ENCODE data around the gene VEZF1. TPM values are rescaled to one million over a fixed set of nuclear protein-coding genes. Genes with fewer than 3 reads are reported as not detected.

Gene VEZF1
- total and polyA plus RNA-seq, 2 donors (not counting 1 experiment from before 2014, with no cell fraction given) = 14.7 to 75.9 TPM

- Histone ChIP-seq H3K27ac (ENCODE audit: low read length in 2 of 2) (no peak overlapping the region), H3K9me3 (ENCODE audit: control extremely low read depth in 1 of 3, control insufficient read depth in 2 of 3, insufficient read depth in 1 of 3, low read length in 2 of 3) (no peaks in the 10 kb centered on the region), H3K4me3 (ENCODE audit: control extremely low read depth in 1 of 5, extremely low read depth in 1 of 5, insufficient read depth in 1 of 5, low read depth in 2 of 5, low read length in 4 of 5) (no peak overlapping the region), H3K4me1 (ENCODE audit: control insufficient read depth in 2 of 2, insufficient read depth in 2 of 2, low read length in 2 of 2) (peaks cover 31 to 40% of the 10 kb centered on the region in 2 donors), H3K27me3 (replicated peaks in 1 of 4; ENCODE audit: control extremely low read depth in 1 of 4, control insufficient read depth in 3 of 4, insufficient read depth in 4 of 4, low read length in 3 of 4) (no peaks in the 10 kb centered on the region), H3K36me3 (replicated peaks in 1 of 2; ENCODE audit: control extremely low read depth in 1 of 2, control insufficient read depth in 1 of 2, extremely low read depth in 1 of 2, insufficient read depth in 2 of 2, low read length in 1 of 2) (peaks cover 0 to 31% of the 10 kb centered on the region in 2 experiments), H2AFZ (ENCODE audit: insufficient read depth, low read depth, low read length, poor library complexity, severe bottlenecking) (no peak overlapping the region), H3K79me2 (ENCODE audit: control insufficient read depth, insufficient read depth, low read length) (peaks cover 70% of the 10 kb centered on the region), H4K20me1 (ENCODE audit: control insufficient read depth, insufficient read depth, low read length, poor library complexity, severe bottlenecking) (peaks cover 54% of the 10 kb centered on the region), H3K4me2 (replicated peaks; ENCODE audit: low read depth, low read length, poor library complexity, severe bottlenecking) (peak overlapping the region; percentile 6), H3K9ac (ENCODE audit: low read length) (no peak overlapping the region)
- ATAC-seq (ENCODE audit: low read depth) (no peak), DNase-seq (no peak)
- no peak overlapping the region for H3K4me3 Mint-ChIP-seq
- POLR2A ChIA-PET = interaction anchor here (0.5 kb wide), 1 partner anchor 26 kb away, joined by 5 read pairs; no protein-coding TSS in a partner anchor
- no peak for TF ChIP-seq CTCF (IDR thresholded peaks at IDR 0.05)
- TF ChIP-seq EZH2 (IDR thresholded peaks at IDR 0.05; ENCODE audit: borderline replicate concordance, insufficient read depth, low read depth, low read length, poor library complexity, severe bottlenecking) = no peak
- no peaks in the 10 kb centered on the region for H3K9me3 Mint-ChIP-seq (ENCODE audit: insufficient read depth)
- no peak overlapping the region for H3K27ac Mint-ChIP-seq
- CTCF ChIA-PET = interaction anchor here (1.8 to 20.2 kb wide), 6 partner anchors 11 to 128 kb away, joined by 4 to 468 read pairs (median 10); partner anchors contain the start of gene MRPS23
- no peaks in the 10 kb centered on the region for H3K27me3 Mint-ChIP-seq
- 40% methylated on average over 1 of the region's 4 CpGs for WGBS (ENCODE audit: insufficient coverage)
- intact Hi-C loops (cut with micrococcal nuclease) = no loop called here
- peaks cover 61% of the 10 kb centered on the region for H3K4me1 Mint-ChIP-seq
Measured at GRCh38 chr17:57984261-57984890, 3.7 kb downstream of the VEZF1 start.

GRCh38 chr17:57983446-57983845 is 4.6 kb downstream of the VEZF1 start:
- Histone ChIP-seq H3K4me2 (replicated peaks; ENCODE audit: low read depth, low read length, poor library complexity, severe bottlenecking) (no peak overlapping the region), H2AFZ (ENCODE audit: insufficient read depth, low read depth, low read length, poor library complexity, severe bottlenecking) (no peak overlapping the region), H3K4me3 (ENCODE audit: control extremely low read depth in 1 of 5, extremely low read depth in 1 of 5, insufficient read depth in 1 of 5, low read depth in 2 of 5, low read length in 4 of 5) (no peak overlapping the region), H3K9ac (ENCODE audit: low read length) (no peak overlapping the region), H3K36me3 (replicated peaks in 1 of 2; ENCODE audit: control extremely low read depth in 1 of 2, control insufficient read depth in 1 of 2, extremely low read depth in 1 of 2, insufficient read depth in 2 of 2, low read length in 1 of 2) (peaks cover 4 to 39% of the 10 kb centered on the region in 2 experiments), H3K4me1 (ENCODE audit: control insufficient read depth in 2 of 2, insufficient read depth in 2 of 2, low read length in 2 of 2) (peaks cover 22 to 34% of the 10 kb centered on the region in 2 donors), H3K79me2 (ENCODE audit: control insufficient read depth, insufficient read depth, low read length) (peaks cover 63% of the 10 kb centered on the region), H3K27me3 (replicated peaks in 1 of 4; ENCODE audit: control extremely low read depth in 1 of 4, control insufficient read depth in 3 of 4, insufficient read depth in 4 of 4, low read length in 3 of 4) (no peaks in the 10 kb centered on the region), H3K27ac (ENCODE audit: low read length in 2 of 2) (no peak overlapping the region), H4K20me1 (ENCODE audit: control insufficient read depth, insufficient read depth, low read length, poor library complexity, severe bottlenecking) (peaks cover 62% of the 10 kb centered on the region), H3K9me3 (ENCODE audit: control extremely low read depth in 1 of 3, control insufficient read depth in 2 of 3, insufficient read depth in 1 of 3, low read length in 2 of 3) (no peaks in the 10 kb centered on the region)
- ATAC-seq (ENCODE audit: low read depth) (no peak), DNase-seq (no peak)
- no peak overlapping the region for H3K4me3 Mint-ChIP-seq
- H3K9me3 Mint-ChIP-seq (ENCODE audit: insufficient read depth) = no peaks in the 10 kb centered on the region
- no CpG with 5 or more reads among the region's 1 CpG for WGBS (ENCODE audit: insufficient coverage)
- no peak overlapping the region for H3K27ac Mint-ChIP-seq
- ChIA-PET CTCF (interaction anchor here (0.9 to 4.4 kb wide), 5 partner anchors 16 to 125 kb away, joined by 3 to 27 read pairs (median 4); no protein-coding TSS in a partner anchor), POLR2A (no interaction called here)
- TF ChIP-seq EZH2 (IDR thresholded peaks at IDR 0.05; ENCODE audit: borderline replicate concordance, insufficient read depth, low read depth, low read length, poor library complexity, severe bottlenecking) = no peak
- no peaks in the 10 kb centered on the region for H3K27me3 Mint-ChIP-seq
- H3K4me1 Mint-ChIP-seq = peaks cover 54% of the 10 kb centered on the region
- intact Hi-C loops (cut with micrococcal nuclease) = no loop called here

Data from B cell (primary cell).